ENCODE results near the gene BDNF. TPM values are rescaled to one million over a fixed set of nuclear protein-coding genes. Genes with fewer than 3 reads are reported as not detected.
"Not testable (repeated sequence)": the region's sequence is repeated elsewhere in the genome, so short reads cannot be mapped to it uniquely, and the experiment has no call there.

BDNF gene
- 1.5 TPM for polyA plus RNA-seq (ENCODE audit: insufficient read length)
- long read RNA-seq, donor 1, full-length matches to known transcripts = 3 of 3 reads
- long read RNA-seq, donor 1, partial matches to known transcripts = 0 of 3 reads
- long read RNA-seq, donor 1, other reads (novel, unspliced or antisense) = 0 of 3 reads
- long read RNA-seq, donor 2, full-length matches to known transcripts = 5 of 5 reads
- long read RNA-seq, donor 2, partial matches to known transcripts = 0 of 5 reads
- long read RNA-seq, donor 2, other reads (novel, unspliced or antisense) = 0 of 5 reads
- long read RNA-seq, donor 3, full-length matches to known transcripts = 3 of 3 reads
- long read RNA-seq, donor 3, partial matches to known transcripts = 0 of 3 reads
- long read RNA-seq, donor 3, other reads (novel, unspliced or antisense) = 0 of 3 reads
- long read RNA-seq, donor 4 = 0 reads
- long read RNA-seq, donor 5, full-length matches to known transcripts = 2 of 2 reads
- long read RNA-seq, donor 5, partial matches to known transcripts = 0 of 2 reads
- long read RNA-seq, donor 5, other reads (novel, unspliced or antisense) = 0 of 2 reads
- long read RNA-seq, donor 6, full-length matches to known transcripts = 2 of 2 reads
- long read RNA-seq, donor 6, partial matches to known transcripts = 0 of 2 reads
- long read RNA-seq, donor 6, other reads (novel, unspliced or antisense) = 0 of 2 reads
- long read RNA-seq, donor 7, full-length matches to known transcripts = 1 of 1 reads
- long read RNA-seq, donor 7, partial matches to known transcripts = 0 of 1 reads
- long read RNA-seq, donor 7, other reads (novel, unspliced or antisense) = 0 of 1 reads
- long read RNA-seq, donor 8 = 0 reads

DNA sequence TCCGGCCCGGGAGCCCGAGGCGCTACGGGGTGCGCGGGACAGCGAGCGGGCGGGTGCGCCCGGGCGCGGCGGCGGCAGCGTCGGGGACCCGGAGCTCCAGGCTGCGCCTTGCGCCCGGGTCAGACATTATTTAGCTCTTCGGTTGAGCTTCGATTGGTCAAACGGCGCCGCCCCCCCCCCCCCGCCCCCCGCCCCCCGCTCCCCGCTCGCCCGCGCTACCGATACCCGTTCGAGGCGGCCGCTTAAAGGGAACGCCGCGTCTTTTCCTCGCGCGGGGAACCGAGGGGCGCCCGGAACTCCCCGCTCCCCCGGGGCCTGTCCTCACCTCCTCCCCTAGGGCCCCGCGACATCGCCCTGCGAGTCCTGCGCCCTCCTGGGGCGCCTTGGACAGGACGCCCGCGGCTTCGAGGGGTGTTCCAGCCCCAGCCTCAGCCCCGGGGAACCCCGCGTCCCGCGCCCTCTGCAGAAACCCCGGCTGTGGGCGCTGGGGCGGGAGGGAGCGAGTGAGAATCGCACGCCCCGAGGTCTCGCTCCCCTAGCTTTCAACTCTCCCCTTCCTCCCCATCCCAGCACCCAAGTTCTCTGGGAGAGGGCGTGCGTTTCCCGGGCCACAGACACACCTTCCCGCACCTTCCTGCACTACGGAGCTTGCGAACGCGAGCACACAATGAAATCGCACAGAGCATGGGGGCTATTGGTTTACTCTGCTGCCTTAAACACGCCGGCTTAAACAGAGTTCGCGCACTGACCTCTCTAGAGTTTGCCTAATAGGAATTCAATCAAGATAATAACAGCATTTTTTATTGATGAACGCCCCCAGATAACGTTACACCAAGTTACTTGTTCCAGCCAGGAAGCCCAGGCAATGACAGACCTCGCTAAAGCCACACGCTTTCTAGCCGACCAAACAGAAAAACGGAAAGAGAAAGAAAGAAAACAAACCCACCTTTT, at the start of gene BDNF:
TSS of gene BDNF (minus strand) at position 105 of the 951 bp plus-strand sequence. CDS start 41,891 bp downstream, outside the sequence.
- DNase-seq = no peak

GRCh38 chr11:27740362-27741013, 40.2 kb upstream of the BDNF start:
- no peak for DNase-seq

DNA sequence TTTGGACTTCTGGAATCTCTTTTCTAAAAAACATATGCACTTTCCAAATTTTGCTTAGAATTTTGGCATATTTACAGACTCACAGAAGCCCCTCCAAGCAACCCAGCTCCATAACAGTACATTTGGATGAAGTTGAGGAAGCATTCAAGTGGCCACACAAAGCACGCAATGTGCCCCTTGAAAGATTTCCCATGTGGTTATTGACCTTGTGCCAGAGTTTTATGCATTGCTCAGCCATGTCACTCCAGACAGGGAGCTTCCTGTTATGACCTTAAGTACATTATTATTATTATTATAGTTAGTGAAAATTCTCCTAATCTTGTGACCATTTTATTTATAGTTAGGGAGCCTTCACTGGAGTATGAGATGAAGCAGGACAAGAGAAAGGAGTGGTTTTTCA, 35.0 kb upstream of the BDNF start:
- DNase-seq = no peak

DNA sequence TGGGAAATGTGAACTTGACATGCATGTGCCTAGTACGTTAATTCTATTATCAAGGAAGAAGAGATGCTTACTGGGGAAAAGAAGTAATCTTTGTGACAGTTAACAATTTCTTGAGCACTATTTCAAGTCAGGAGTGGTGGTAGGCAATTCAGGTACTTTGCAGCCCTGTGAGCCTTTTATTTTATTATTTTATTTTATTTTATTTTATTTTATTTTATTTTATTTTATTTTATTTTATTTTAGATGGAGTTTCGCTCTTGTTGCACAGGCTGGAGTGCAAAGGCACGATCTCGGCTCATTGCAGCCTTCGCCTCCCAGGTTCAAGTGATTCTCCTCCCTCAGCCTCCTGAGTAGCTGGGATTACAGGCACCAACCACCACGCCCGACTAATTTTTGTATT, 31.5 kb upstream of the BDNF start:
- DNase-seq = not testable (repeated sequence)

DNA sequence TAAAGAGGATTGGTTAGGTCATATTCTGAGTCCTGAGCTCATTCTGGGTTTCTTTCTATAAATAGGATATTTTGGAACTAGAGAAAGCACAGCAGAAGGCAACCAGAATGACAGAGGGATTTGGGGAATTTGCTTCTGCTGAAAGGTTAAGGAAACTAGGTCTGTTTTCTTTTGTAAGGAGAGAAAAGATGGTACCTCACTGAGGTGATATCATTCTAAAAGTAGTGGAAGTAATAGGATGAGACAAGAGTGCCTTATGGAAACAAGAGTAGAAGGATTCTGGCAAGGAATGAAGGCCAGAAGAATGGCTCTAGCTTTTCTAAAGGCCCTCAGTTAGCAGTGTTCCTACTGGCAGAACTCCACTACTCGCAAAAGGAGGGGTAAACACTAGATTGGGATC, 26.7 kb upstream of the BDNF start:
- DNase-seq = no peak

- DNase-seq = no peak
These were observed 23.4 kb upstream of the BDNF start for GRCh38 chr11:27723687-27724086.

DNA sequence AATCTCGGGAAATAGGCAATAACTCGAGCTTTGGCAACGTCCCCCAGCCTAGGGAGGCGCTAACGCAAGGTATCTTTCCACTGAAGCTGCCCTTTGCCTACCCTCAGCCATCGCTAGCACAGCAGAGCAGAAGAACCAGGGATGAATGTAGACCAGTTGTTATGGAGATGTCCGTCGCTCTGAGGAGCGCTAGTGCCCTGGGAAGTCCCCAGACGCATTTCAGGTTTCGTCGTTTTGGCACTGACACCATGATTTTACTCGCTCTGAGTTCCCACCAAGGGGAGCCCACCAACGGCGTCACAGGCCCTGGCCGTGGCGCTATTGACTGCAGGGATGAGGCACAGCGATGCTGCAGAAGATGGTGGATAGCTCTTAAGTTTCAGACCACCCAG, 22.7 kb upstream of the BDNF start:
- no peak for DNase-seq

- DNase-seq = no peak
These were observed 22.1 kb upstream of the BDNF start for GRCh38 chr11:27722117-27722952.

GRCh38 chr11:27721264-27722116, 21.2 kb upstream of the BDNF start:
- DNase-seq = no peak

GRCh38 chr11:27720277-27720830, 20.1 kb upstream of the BDNF start:
- DNase-seq = peak; percentile 82

DNA sequence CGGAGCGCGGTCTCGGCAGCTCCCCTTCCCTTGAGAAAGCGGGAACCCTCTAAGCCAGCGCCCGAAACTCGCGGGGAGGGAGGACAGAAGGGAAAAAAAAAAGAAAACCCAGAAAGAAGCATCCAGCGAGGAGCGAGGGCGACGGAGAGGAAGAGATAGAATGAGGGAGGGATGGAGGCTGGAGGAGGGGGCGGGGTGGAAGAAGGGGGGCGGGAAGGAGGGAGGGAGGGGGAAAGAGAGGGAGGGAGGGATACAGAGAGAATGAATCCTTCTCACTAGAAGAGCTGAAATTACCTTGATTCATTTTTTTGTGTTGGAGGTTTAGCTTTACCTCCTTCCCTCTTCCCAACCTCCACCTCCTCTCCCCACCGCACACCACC, 19.3 kb upstream of the BDNF start:
- DNase-seq = no peak

GRCh38 chr11:27718863-27719545, 18.7 kb upstream of the BDNF start:
- no peak for DNase-seq

- no peak for DNase-seq
These were observed 18.1 kb upstream of the BDNF start for GRCh38 chr11:27718346-27718862.

DNA sequence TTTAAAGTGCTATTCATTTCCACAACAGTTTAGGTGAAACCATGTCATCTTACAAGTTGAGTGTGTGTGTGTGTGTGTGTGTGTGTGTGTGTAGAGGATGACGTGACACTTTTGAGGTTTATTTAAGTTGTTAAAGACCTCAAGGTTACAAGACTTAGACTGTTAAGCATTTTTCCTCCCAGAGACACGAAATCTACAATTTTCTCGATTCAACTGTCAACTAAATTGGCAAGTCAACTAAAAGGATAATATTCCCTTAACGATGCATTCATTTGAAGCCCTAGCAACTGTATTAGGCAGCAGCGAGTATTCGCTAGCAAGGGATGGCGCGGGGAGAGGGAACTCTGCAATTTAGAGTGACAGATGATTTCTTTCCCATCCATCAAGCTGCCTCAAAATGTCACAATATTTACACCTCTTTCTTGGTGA, 17.6 kb upstream of the BDNF start:
- DNase-seq = no peak

DNA sequence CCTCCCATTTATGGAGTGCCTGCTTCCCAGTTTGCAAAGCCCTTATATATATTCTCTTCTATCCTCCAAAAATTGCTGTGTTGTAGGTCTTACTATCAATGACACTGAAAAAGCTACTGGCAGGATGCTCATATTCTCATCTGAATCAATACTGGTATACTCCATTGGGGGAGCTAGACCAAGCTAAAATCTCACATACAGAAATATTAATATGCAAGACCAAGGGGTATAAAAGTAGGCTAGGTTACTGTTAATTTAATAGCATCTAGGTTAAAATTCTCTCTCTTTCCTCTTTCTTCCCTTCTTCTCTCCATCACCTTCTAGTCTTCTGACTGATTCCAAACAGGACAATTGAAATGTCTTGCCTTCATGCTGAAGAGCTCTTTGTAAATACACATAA, 17.1 kb upstream of the BDNF start:
- no peak for DNase-seq

GRCh38 chr11:27716835-27717234, 16.6 kb upstream of the BDNF start:
- no peak for DNase-seq

- DNase-seq = no peak
These were observed 16.0 kb upstream of the BDNF start for GRCh38 chr11:27716216-27716615.

GRCh38 chr11:27711725-27712124, 11.5 kb upstream of the BDNF start:
- no peak for DNase-seq

Measured in left kidney (tissue), 8 donors.